HL-60 (cell line): ENCODE measurements around the gene CBX8.

Experiments
- CTCF ChIP-seq: IDR thresholded peaks from one replicate; pipeline ENCODE4 v1.5.1; 2011; ENCODE audit warnings: low read length, control low read depth, inconsistent platforms; ENCODE audit not compliant: insufficient read depth
- GABPA ChIP-seq: IDR thresholded peaks from 2 replicates; pipeline ENCODE4 v1.6.1; 2012; ENCODE audit warnings: low read depth
- TF ChIP-seq, protein P1 (sequence below): IDR thresholded peaks from 2 replicates; pipeline ENCODE4 v1.6.1; 2012; ENCODE audit warnings: low read depth; ENCODE audit not compliant: insufficient replicate concordance

GRCh38 chr17:79754370-79754769, 42.5 kb downstream of the CBX8 start:
- TF ChIP-seq CTCF, result no peak
- no peak for TF ChIP-seq GABPA
- TF ChIP-seq, protein P1, sequence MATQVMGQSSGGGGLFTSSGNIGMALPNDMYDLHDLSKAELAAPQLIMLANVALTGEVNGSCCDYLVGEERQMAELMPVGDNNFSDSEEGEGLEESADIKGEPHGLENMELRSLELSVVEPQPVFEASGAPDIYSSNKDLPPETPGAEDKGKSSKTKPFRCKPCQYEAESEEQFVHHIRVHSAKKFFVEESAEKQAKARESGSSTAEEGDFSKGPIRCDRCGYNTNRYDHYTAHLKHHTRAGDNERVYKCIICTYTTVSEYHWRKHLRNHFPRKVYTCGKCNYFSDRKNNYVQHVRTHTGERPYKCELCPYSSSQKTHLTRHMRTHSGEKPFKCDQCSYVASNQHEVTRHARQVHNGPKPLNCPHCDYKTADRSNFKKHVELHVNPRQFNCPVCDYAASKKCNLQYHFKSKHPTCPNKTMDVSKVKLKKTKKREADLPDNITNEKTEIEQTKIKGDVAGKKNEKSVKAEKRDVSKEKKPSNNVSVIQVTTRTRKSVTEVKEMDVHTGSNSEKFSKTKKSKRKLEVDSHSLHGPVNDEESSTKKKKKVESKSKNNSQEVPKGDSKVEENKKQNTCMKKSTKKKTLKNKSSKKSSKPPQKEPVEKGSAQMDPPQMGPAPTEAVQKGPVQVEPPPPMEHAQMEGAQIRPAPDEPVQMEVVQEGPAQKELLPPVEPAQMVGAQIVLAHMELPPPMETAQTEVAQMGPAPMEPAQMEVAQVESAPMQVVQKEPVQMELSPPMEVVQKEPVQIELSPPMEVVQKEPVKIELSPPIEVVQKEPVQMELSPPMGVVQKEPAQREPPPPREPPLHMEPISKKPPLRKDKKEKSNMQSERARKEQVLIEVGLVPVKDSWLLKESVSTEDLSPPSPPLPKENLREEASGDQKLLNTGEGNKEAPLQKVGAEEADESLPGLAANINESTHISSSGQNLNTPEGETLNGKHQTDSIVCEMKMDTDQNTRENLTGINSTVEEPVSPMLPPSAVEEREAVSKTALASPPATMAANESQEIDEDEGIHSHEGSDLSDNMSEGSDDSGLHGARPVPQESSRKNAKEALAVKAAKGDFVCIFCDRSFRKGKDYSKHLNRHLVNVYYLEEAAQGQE, result no peak
